GM12878 (cell line): ENCODE results near the gene OGFOD2. TPM values are rescaled to one million over a fixed set of nuclear protein-coding genes. Genes with fewer than 3 reads are reported as not detected.

Experiments used
- ATAC-seq: fragments of 200-7000 bp; cut with Tn5 transposase; 3 replicates; pipeline ENCODE4 v1.9.1; 2020; ENCODE audit warnings: mild to moderate bottlenecking, moderate library complexity
- BruUV-seq: library from RNA; stranded (reverse); fragments of 400-500 nt; replicated peaks from 2 replicates; lab custom pipeline; 2021; lab: Mats Ljungman, UMichigan
- CTCF ChIA-PET: fragments of 300-600 bp; sonication (Branson Sonifier 250); formaldehyde crosslinking; extraction: SDS; loops from one replicate; lab custom pipeline; 2021; ENCODE audit warnings: inconsistent platforms; lab: Yijun Ruan, JAX
- POLR2A ChIA-PET: fragments of 350-600 bp; formaldehyde crosslinking; extraction: SDS; loops from one replicate; lab custom pipeline; 2021; ENCODE audit warnings: inconsistent platforms; lab: Charles Lee
- RAD21 ChIA-PET: fragments of 300-600 bp; sonication (Branson Sonifier 250); formaldehyde crosslinking; loops from one replicate; lab custom pipeline; 2023; ENCODE audit warnings: antibody characterized with exemption; ENCODE audit not compliant: unreplicated experiment; lab: Charles Lee
- SMC1A ChIA-PET: fragments of 300-600 bp; sonication (Branson Sonifier 250); formaldehyde crosslinking; loops from one replicate; lab custom pipeline; 2023; ENCODE audit not compliant: unreplicated experiment, uncharacterized antibody; lab: Charles Lee
- DNase-seq: peaks from one replicate; pipeline ENCODE4 v3.0.0-alpha.2; 2011; ENCODE audit warnings: low read depth, low spot score
- FAIRE-seq: peaks from 3 replicates; lab custom pipeline; 2011; peaks lifted over from hg19 to GRCh38; lab: Jason Lieb, UNC
- H2AFZ ChIP-seq: 2 replicates; pipeline ENCODE4 v1.6.0; 2011; ENCODE audit warnings: low read depth, low read length, control low read depth; ENCODE audit not compliant: control insufficient read depth
- H3K27ac ChIP-seq: 2 replicates; pipeline ENCODE4 v1.5.1; 2011; ENCODE audit warnings: control low read depth; ENCODE audit not compliant: control insufficient read depth, insufficient read depth
- H3K27me3 ChIP-seq, 2 experiments: replicated peaks in 1 of 2; 2 replicates each; pipeline versions ENCODE4 v1.6.0 to v1.6.1; 2011; ENCODE audit warnings: low read length in 1 of 2; ENCODE audit not compliant: control insufficient read depth in 2 of 2, insufficient read depth in 2 of 2
- H3K36me3 ChIP-seq, 2 experiments: 2 replicates each; pipeline ENCODE4 v1.5.1; 2011; ENCODE audit warnings: low read length in 1 of 2; ENCODE audit not compliant: control insufficient read depth in 2 of 2, insufficient read depth in 2 of 2
- H3K4me1 ChIP-seq: 2 replicates; pipeline ENCODE4 v1.6.1; 2011; ENCODE audit warnings: mild to moderate bottlenecking, low read length, moderate library complexity, mixed read lengths; ENCODE audit not compliant: control insufficient read depth, insufficient read depth
- H3K4me2 ChIP-seq: 2 replicates; pipeline ENCODE4 v1.6.0; 2011; ENCODE audit warnings: control low read depth; ENCODE audit not compliant: control insufficient read depth, insufficient read depth
- H3K4me3 ChIP-seq: fragments of 200-600 bp; sonication (generic); 2 replicates; pipeline ENCODE4 v1.5.1; 2016
- H3K79me2 ChIP-seq: 2 replicates; pipeline ENCODE4 v1.6.0; 2011; ENCODE audit warnings: low read length; ENCODE audit not compliant: control insufficient read depth, insufficient read depth
- H3K9ac ChIP-seq: 2 replicates; pipeline ENCODE4 v1.8.0; 2011; ENCODE audit warnings: low read length, control low read depth, mixed read lengths; ENCODE audit not compliant: control insufficient read depth, insufficient read depth
- H3K9me3 ChIP-seq: replicated peaks from 3 replicates; pipeline ENCODE4 v1.5.1; 2011; ENCODE audit warnings: mild to moderate bottlenecking, low read length; ENCODE audit not compliant: control insufficient read depth, insufficient read depth
- H4K20me1 ChIP-seq: 2 replicates; pipeline ENCODE4 v1.6.0; 2011; ENCODE audit not compliant: control insufficient read depth, insufficient read depth
- CHD1 ChIP-seq: IDR thresholded peaks from 2 replicates; pipeline ENCODE4 v1.6.1; 2012; ENCODE audit warnings: low read depth, low read length, improper control_type of control experiment
- CHD2 ChIP-seq: IDR thresholded peaks from 2 replicates; pipeline ENCODE4 v1.6.1; 2011; ENCODE audit warnings: low read depth, low read length, improper control_type of control experiment, borderline replicate concordance
- CREB1 ChIP-seq: IDR thresholded peaks from 2 replicates; pipeline ENCODE4 v1.6.1; 2012; ENCODE audit warnings: low read depth, mild to moderate bottlenecking, inconsistent platforms
- CTCF ChIP-seq, 3 experiments: IDR thresholded peaks in 2 of 3; conservative IDR thresholded peaks in 1 of 3; 2 replicates each; pipeline ENCODE4 v1.5.1; 2011; ENCODE audit warnings: low read depth in 3 of 3, low read length in 3 of 3, mild to moderate bottlenecking in 3 of 3, control low read depth in 2 of 3, moderate library complexity in 2 of 3, inconsistent platforms in 1 of 3, mixed read lengths in 1 of 3; ENCODE audit not compliant: control insufficient read depth in 2 of 3, insufficient read depth in 1 of 3; ENCODE audit errors: extremely low read depth in 1 of 3
- E2F4 ChIP-seq: IDR thresholded peaks from 2 replicates; pipeline ENCODE4 v1.6.1; 2012; ENCODE audit warnings: low read depth, low read length, improper control_type of control experiment
- FOXK2 ChIP-seq: fragments of 450-650 bp; IDR thresholded peaks from 2 replicates; pipeline ENCODE4 v1.6.1; 2017; ENCODE audit warnings: mild to moderate bottlenecking, moderate library complexity
- FOXM1 ChIP-seq: IDR thresholded peaks from 2 replicates; pipeline ENCODE4 v1.6.1; 2012; ENCODE audit warnings: low read depth, mild to moderate bottlenecking, inconsistent platforms, low read length, moderate library complexity
- IRF3 ChIP-seq: fragments of 450-650 bp; IDR thresholded peaks from 2 replicates; pipeline ENCODE4 v1.6.1; 2014; ENCODE audit warnings: mild to moderate bottlenecking
- KLF5 ChIP-seq: fragments of 450-650 bp; IDR thresholded peaks from 2 replicates; pipeline ENCODE4 v1.6.1; 2014; ENCODE audit warnings: mild to moderate bottlenecking; ENCODE audit not compliant: partially characterized antibody
- POLR2A ChIP-seq: IDR thresholded peaks from 2 replicates; pipeline ENCODE4 v1.6.1; 2011; ENCODE audit warnings: low read depth, mild to moderate bottlenecking, low read length
- RELA ChIP-seq: fragments of 450-650 bp; IDR thresholded peaks from 2 replicates; pipeline ENCODE4 v1.8.0; 2014; ENCODE audit warnings: borderline replicate concordance; ENCODE audit not compliant: partially characterized antibody
- SMAD5 ChIP-seq: IDR thresholded peaks from 2 replicates; pipeline ENCODE4 v1.6.1; 2016; ENCODE audit warnings: antibody characterized with exemption, low read depth
- SMARCA5 ChIP-seq: fragments of 450-650 bp; IDR thresholded peaks from 2 replicates; pipeline ENCODE4 v1.6.1; 2017; ENCODE audit warnings: mild to moderate bottlenecking
- ZBTB33 ChIP-seq: fragments of 450-650 bp; IDR thresholded peaks from 2 replicates; pipeline ENCODE4 v1.6.1; 2017; ENCODE audit warnings: mild to moderate bottlenecking
- ZNF217 ChIP-seq: fragments of 450-650 bp; IDR thresholded peaks from 2 replicates; pipeline ENCODE4 v1.6.1; 2017; ENCODE audit warnings: antibody characterized with exemption, mild to moderate bottlenecking
- WGBS: methylation state at CpG from one replicate; pipeline ENCODE4 v1.1.6; 2016; ENCODE audit warnings: low lambda C conversion rate; ENCODE audit not compliant: insufficient replicate concordance, insufficient coverage; ENCODE audit errors: missing lambda C conversion rate; 5-methylcytosine and 5-hydroxymethylcytosine counted together
- in situ Hi-C: fragments of 300-500 bp; cut with MboI; formaldehyde crosslinking; loops from 9 replicates; pipeline ENCODE4 v1.14.3; 2018; ENCODE audit warnings: mixed read lengths
- intact Hi-C: fragments of 100-400 bp; cut with micrococcal nuclease; formaldehyde crosslinking; loops from one replicate; pipeline ENCODE4 v1.14.2; 2022; ENCODE audit not compliant: unreplicated experiment
- polyA plus RNA-seq, 11 experiments: library from polyadenylated mRNA; depleted of rRNA in 4 of 11; unstranded in 6 of 11; stranded (reverse) in 5 of 11; fragments of >200 nt; fragmentation: Nextera tagmentation in 4 of 11; fragmentation: Illumina TruSeq in 1 of 11; extraction: Ambion mirVana in 4 of 11; extraction: Trizol in 1 of 11; gene quantifications; 1 replicate in 1 of 11; 2 replicates in 10 of 11; pipeline versions ENCODE4 v1.2.1 to v1.2.3, GENCODE V29; 2011 to 2016; ENCODE audit warnings: inconsistent platforms in 2 of 11, missing spikeins in 2 of 11, low read depth in 1 of 11
- total RNA-seq, 4 experiments: library from RNA; depleted of rRNA in 3 of 4; stranded (reverse); fragments of >200 nt in 3 of 4; fragmentation: Illumina TruSeq in 1 of 4; extraction: Trizol in 1 of 4; gene quantifications; 2 replicates each; pipeline versions ENCODE4 v1.2.1 to v1.2.3, GENCODE V29; 2013 to 2021

OGFOD2 gene
- total and polyA plus RNA-seq, 10 of the 15 experiments (the other 5 are each of a cell fraction or from before 2014, with no cell fraction given) = 0.93 to 29.2 (median 16.3) TPM

- ChIA-PET CTCF (interaction anchor here (1.1 to 1.7 kb wide), 2 partner anchors 9 to 62 kb away, joined by 3 to 5 read pairs; no protein-coding TSS in a partner anchor), SMC1A (interaction anchor here (1.0 to 3.0 kb wide), 2 partner anchors 29 to 54 kb away, joined by 3 to 14 read pairs; no protein-coding TSS in a partner anchor), RAD21 (interaction anchor here (0.8 kb wide), 1 partner anchor 18 kb away, joined by 3 read pairs; no protein-coding TSS in a partner anchor), POLR2A (interaction anchor here (0.6 to 1.6 kb wide), 4 partner anchors 21 to 729 kb away, joined by 3 to 5 read pairs (median 4); partner anchors contain the start of gene ABCB9)
- no peak for DNase-seq
- Histone ChIP-seq H3K4me1 (peaks cover 25% of the 10 kb centered on the region), H3K27me3 (no peaks in the 10 kb centered on the region), H3K4me2 (no peak overlapping the region), H3K4me3 (no peak overlapping the region), H2AFZ (no peak overlapping the region), H3K79me2 (no peaks in the 10 kb centered on the region), H3K36me3 (no peaks in the 10 kb centered on the region), H3K27ac (no peak overlapping the region), H3K9ac (no peak overlapping the region), H4K20me1 (no peaks in the 10 kb centered on the region), H3K9me3 (no peaks in the 10 kb centered on the region)
- no TSS peak for BruUV-seq
- intact Hi-C loops (no loop called here), in situ Hi-C loops (no loop called here)
- WGBS = 73% methylated on average over 14 of the region's 14 CpGs
- no peak for TF ChIP-seq SMARCA5
- no peak for TF ChIP-seq FOXK2
- TF ChIP-seq POLR2A = no peak
- TF ChIP-seq CREB1 = no peak
- TF ChIP-seq ZNF217 = no peak
- no peak for TF ChIP-seq RELA
- TF ChIP-seq CHD2 = no peak
- TF ChIP-seq ZBTB33 = no peak
- TF ChIP-seq KLF5 = no peak
- no peak for TF ChIP-seq E2F4
- TF ChIP-seq IRF3 = no peak
- TF ChIP-seq CTCF (IDR thresholded peaks at IDR 0.05 in 2 of 3, conservative IDR thresholded peaks at IDR 0.05 in 1 of 3; ENCODE audit: control insufficient read depth in 2 of 3, extremely low read depth in 1 of 3, insufficient read depth in 1 of 3, low read depth in 3 of 3, low read length in 3 of 3) = no peak
- TF ChIP-seq SMAD5 = no peak
- TF ChIP-seq CHD1 = no peak
- TF ChIP-seq FOXM1 = no peak
- no peak for FAIRE-seq
- no peak for ATAC-seq
Observed at GRCh38 chr12:122944605-122945592, 30.1 kb upstream of the OGFOD2 start.
